NCI-H128 (cell line): ENCODE results near the gene RB1.
"Not testable (repeated sequence)": the region's sequence is repeated elsewhere in the genome, so short reads cannot be mapped to it uniquely, and the experiment has no call there.

Experiments
- DNase-seq: peaks from one replicate; lab custom pipeline; 2025; ENCODE audit not compliant: unreplicated experiment; lab: John Stamatoyannopoulos, UW

Gene RB1

DNA sequence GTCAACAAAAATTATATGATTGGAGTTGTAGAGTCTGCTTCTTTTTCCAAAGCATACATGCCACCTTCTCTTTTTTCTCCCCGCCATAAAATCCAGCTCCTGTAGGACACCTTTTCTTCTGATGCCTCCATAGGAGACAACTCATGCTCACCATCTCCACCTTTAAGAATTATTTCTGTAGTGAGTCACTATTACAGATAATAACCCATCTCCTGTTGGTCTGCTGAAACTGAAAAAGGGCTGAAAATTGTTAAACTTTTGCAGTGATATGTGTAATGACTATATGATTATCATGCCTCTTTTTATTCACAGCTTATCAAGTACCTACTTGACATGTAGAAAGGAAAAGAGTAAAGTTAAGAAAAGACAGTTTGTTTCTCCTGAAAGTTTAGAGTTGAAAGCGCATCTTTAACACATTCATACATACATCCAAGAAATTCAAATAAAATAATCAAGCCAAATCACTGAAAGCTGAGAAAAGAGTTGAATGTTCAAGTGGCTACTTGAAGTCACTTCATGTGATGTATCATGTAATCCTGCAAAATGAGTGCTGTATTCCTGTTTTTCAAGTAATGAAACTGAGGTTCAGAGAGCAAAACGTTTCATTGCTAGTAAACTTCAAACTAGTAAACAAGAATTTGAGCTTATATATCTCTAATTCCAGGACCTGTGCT, 144.9 kb downstream of the RB1 start:
- DNase-seq = no peak

DNA sequence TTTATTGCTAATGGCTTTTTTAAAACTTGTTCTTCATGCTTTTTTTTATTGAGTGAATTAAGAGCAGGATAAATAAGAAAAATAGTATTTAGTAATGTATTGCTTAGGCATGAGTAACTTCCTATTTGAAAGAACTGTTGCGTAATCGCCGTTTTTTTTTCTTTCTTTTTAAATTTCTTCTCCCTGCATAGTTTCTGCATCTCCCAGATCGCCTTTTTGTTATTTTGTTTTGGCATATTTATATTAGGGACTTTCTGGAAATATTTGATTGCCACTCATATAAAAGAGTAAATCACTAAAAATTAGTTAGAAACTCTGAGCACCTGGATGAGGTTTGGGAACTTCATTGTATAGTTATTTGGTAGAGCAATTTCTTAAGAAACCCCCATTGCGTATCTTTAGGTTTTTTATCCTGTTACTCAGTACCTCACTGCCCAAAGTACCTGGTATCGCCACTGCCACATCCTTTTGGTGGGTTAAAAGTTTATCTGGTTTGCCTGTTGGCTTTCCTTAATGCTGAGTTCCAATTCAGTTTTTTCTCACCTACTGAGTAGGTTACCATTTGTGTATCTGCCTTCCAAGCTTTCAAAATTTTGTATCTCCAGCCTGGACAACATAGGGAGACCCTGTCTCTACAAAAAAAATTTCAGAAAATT, 145.5 kb downstream of the RB1 start:
- DNase-seq = no peak

DNA sequence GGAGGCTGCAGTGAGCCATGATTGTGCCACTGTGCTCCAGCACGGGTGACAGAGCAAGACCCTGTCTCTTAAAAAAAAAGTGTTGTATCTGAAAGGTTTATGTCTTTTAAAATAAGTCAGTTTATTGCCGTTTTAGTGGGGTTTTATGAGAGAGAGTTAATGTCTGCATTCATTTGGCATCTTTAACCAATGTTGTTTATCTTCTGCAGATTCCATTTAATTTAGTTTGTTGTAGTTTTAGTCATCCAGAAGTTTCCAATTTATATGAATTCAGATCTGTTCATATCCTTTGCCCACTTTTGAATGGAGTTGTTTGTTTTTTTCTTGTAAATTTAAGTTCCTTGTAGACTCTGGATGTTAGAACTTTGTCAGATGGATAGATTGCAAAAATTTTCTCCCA, 146.1 kb downstream of the RB1 start:
- no peak for DNase-seq

DNA sequence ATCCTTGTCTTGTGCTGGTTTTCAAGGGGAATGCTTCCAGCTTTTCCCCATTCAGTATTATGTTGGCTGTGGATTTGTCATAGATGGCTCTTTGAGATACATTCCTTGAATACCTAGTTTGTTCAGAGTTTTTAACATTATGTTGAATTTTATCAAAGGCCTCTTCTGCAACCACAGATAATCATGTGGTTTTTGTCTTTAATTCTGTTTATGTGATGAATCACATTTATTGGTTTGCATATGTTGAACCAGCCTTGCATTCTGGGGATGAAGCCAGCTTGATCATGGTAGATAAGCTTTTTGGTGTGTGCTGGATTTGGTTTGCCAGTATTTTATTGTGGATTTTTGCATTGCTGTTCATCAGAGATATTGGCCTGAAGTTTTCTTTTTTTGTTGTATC, 147.6 kb downstream of the RB1 start:
- not testable (repeated sequence) for DNase-seq

DNA sequence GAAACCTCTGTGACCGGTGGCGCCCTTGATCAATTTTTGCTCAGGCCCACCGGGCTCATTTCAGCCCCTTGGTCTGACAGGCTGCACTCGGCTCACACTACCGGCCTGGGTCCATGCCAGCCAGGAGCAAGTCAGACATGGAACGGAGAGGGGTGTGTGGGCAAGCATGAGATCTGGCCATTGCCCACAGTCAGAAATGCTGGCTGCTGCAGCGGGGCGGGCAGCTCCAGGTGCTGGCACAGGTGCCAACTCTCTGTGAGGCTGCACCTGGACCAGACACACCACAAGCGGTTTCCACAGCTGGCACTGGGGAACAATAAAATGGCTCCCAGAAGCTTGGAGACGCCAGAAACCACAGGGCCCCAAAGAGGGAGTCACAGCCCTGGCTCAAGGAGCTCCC, 153.0 kb downstream of the RB1 start:
- DNase-seq = no peak

DNA sequence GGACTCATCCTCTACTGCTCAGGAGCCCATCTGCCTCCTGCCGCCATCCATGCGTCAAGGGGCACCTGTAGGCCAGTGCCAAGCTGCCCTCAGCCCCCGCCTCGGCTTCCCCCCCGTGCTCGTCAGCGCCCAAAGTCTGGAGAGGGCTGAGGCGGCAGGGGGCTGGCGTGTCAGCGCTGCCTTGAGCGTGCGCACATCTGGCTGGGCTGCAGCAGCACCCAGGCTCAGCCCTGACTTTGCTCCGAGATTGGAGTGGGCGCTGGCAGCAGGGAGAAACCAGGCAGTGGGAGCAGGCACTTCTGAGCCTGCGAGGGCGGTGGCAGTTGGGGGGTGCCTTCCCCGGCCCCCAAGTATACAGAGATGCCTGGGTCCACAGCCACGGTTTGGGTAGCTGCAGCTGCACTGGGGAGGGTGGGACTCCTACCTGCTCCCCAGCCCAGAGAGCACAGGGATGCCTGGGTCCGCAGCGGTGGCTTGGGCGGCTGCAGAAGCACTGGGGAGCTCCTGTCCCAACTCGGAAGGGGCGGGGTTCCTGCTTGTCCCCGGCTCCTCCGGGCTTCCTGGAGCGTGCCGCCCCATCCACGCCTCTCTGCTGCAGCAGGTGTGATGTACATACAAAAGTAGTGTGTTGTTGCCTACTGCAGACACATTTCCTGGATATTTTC, 154.2 kb downstream of the RB1 start:
- no peak for DNase-seq

DNA sequence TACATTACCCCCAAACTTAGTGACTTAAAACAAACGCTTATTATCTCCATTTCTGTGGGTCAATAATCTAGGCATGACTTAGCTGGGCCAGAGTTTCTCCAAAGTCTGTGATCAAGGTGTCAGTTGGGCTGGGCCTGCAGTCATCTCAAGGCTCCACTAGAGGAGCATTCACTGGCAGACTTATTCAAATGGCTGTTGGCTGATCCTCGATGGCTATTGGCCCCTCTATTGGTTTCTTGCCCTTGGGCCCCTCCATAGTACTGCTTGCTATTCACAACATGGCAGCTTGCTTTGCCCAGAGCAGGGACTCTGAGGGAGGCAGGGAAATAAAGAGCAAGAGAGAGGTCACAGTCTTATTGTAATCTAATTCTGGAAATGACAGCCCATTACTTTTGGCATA, 171.7 kb downstream of the RB1 start:
- no peak for DNase-seq

DNA sequence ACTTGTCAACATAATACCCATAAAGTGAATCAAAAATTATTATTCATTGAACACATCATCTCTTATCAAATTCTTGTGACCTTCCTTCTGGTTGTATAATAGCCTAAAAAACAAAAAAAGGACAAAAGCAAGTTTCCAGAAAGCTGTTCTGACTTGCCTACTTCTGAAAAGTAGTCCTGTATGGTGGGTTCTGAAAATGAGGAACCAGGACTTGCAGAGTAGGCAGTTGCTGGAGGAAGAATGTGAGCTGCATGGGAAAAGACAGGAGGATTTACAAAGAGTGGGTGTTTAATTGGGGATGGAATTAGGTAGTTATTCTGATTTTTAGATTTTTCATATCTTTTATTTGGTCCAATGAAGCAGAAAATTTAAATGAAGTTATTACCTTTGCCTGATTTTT, 172.7 kb downstream of the RB1 start:
- no peak for DNase-seq

DNA sequence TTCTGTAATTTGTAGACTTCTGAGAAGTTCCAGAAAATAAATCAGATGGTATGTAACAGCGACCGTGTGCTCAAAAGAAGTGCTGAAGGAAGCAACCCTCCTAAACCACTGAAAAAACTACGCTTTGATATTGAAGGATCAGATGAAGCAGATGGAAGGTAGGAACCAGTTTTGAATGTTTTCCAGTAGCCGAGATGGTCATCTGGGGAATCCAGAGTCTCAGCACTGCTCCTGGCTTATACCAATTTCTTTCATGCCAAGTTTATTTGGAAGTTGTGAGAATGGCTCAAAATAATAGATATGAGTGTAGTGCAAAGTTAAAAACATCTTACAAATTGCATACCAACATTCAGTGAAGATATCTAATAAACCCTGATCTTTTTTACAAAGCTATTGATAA, 173.1 kb downstream of the RB1 start:
- DNase-seq = no peak

DNA sequence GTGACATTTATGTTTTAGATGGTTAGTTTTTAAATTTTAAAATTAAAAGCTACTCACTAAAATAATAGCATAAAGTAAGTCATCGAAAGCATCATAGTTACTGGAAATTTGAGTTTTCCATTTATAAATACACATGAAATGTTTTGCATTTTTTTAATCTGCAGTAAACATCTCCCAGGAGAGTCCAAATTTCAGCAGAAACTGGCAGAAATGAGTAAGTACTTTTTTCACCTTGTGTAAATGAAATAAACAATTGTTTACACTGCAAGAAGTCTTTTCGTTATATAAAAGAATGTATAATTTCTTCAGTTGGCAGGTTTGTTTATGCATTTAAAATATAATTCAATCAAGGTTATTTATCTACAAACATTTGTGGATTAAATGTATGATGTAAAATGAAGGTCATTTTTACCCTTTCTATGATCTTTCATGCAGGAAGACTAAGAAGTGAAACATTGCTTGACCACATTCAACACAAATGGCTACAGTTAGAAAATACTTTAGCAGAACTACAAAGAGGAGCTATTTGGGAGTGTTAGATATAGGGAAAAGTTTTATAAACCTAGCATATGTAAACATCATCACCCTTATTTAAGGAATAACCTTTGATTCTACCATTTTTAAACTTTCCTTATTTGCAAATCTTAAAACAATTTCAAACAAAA, 173.8 kb downstream of the RB1 start:
- DNase-seq = no peak

DNA sequence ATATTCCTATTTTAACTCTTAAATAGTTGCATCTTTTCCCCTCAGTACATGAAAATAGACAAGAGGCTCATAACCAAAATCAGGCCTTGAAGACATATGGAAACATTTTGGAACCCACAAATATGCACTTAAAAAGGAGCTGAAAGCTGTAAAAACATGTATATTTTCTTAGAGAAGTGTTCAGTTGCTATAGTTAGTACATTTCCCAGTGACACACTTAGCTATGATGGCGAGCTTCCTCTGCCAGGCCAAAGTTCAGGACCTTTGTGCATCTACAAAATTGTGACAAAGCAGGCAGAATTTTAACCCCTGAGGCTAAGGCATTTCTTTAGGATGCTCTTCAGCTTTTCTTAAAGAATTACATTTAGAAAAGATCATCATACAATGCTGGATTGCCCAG, 174.8 kb downstream of the RB1 start:
- no peak for DNase-seq

DNA sequence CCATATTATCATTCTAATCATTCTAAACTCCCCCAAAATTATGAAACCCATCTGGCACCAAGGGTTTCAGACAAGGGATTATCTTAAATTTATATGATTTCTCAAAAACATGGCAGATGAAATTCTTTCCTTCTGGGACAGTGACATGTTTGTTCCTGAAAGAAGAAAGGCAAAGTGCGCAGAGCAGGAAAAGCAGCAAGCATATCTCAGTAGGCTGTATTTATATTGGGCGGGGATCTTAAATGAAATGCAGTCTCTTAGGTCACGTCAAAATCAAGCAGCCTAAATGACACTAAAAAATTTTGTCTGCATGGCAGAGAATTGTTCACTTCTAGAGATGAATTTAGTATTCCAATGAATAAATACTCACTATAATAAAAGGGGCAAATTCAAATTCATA, 180.0 kb downstream of the RB1 start:
- no peak for DNase-seq

DNA sequence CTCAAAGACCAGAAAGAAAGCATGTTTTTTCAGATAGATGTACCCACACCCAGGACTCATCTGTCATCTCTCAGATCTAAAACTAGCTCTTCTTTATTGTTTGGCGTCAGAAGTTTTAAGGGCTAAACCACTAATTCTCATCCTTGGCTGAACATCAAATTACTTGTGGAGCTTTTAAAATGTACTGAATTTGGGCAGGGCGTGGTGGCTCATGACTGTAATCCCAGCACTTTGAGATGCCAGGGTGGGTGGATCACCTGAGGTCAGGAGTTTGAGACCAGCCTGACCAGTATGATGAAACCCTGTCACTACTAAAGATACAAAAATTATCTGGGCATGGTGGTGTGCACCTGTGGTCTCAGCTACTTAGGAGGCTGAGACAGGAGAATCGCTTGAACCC, 181.9 kb downstream of the RB1 start:
- no peak for DNase-seq

DNA sequence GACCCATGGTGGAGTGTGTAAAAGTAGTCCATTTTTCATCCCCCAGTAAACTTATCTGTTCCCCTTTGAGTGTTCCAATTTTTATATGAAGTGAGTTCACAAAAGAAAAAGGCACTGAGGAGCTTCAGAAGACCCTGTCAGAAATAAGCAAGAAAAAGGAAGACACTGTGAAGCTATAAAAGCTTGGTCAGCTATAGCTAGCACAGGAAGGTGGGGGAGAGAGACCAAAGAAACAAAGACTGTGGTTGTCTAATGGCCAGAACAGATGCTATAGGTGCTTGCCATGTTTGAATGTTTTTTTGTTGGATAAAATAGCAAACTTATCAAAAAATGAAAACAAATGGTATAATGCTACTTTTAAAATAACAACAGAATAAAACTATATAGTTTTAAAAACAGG, 182.8 kb downstream of the RB1 start:
- no peak for DNase-seq

DNA sequence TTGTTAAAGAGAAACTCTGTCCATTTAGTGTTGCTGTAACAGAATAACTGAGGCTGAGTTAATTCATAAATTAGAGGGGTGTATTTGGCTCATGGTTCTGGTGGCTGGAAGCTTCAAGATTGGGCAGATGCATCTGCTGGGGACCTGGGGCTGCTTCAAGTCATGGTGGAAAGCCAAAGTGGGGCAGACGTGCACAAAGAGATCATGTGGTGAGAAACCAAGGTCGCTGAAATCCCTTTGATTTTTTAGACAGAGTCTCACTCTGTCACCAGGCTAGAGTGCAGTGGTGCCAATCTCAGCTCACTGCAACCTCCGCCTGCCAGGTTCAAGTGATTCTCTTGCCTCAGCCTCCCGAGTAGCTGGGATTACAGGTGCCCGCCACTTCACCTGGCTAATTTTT, 183.3 kb downstream of the RB1 start:
- DNase-seq = no peak

DNA sequence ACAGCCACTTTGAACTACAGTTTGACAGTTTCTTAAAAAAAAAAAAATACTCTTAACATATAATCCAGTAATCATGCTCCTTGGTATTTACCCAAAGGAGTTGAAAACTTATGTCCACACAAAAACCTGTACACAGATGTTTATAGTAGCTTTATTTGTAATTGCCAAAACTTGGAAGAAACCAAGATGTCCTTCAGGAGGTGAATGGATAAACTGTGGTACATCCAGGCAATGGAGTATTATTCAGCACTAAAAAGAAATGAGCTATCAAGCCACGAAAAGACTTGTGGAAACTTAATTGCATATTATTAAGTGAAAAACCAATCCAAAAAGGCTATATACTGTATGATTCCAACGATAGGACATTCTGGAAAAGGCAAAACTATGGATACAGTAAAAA, 184.4 kb downstream of the RB1 start:
- DNase-seq = no peak

DNA sequence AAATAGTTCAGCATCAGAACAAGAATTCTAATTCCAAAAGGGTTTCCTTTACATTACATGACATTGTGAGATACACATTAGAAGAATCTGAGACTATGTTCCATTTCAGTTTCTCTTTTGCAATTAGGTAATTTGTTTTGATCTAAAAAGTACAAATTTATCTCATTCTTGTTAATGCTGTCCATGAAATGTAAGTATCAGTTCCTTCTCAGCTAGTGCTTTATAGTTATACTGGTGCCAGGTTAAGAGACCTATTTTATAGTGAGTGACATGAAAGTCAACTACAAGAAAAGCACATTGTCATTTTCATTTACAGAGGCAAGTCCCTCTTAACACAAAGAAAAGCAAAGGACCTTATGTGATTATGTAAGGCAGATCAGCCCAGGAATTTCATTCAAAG, 185.4 kb downstream of the RB1 start:
- no peak for DNase-seq

DNA sequence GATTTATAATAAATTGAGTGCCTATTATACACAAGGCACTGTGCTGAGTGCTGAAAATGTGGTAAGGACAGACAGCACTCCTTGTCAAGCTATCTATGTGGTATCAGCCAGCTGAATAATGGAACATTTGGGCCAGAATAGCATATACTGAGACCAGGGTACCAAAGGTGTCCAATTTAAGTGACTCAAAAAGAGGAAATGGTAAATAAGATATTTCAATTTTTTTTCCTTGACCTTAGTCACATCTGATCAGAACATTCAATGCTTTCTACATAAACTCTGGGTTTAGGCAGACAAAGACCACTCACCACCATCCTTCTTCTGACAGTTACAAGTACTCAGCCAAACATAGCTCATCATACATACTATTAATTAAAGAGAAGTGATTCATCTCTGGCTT, 186.1 kb downstream of the RB1 start:
- DNase-seq = no peak

DNA sequence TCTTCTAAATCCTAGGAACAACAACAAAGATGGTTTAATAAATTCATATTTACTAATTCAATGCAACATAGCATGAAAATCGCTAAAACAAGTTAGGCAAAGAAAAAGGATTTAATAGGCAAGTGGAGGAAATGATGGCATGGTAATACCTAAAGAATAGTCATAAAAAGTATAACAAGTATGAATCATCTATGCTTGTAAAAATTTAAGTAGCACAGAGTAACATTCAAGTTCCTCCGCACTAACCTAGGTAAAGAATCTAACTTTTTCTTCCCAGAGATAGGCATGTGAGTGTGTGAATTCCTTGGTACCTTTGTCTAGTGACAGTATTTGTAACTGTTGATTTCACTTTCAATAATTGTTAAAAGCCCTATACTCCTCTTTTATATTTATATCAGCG, 186.7 kb downstream of the RB1 start:
- no peak for DNase-seq

DNA sequence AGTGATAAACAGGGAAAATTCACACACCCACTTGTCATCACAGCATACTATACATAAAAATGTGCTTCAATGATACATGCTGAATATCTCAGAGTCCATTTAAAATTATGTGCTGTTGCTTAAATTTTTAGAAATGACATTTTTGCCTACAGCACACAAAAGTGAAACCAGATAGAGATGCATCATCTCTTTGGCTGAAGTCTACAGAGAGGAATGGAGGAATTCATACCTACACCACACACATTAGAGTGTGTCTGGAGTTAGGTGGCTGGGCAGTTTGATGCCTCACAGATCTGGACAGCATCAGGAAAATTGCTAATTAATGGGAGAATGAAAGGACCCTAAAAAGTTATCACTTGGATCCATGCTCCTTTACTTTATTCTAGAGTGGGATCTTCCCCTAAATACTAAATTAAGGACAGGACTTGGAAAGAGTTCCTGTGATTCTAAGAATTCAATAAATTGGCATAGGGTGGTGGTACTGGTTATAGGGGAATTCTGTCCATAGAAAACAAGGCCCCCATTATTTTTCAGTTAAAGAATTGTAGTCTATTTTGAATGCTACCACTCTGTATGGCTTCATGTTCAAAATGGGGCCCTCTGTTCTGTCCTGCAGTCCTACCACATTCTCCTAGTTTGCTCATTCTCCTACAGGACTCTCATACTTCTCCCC, 188.0 kb downstream of the RB1 start:
- DNase-seq = no peak

DNA sequence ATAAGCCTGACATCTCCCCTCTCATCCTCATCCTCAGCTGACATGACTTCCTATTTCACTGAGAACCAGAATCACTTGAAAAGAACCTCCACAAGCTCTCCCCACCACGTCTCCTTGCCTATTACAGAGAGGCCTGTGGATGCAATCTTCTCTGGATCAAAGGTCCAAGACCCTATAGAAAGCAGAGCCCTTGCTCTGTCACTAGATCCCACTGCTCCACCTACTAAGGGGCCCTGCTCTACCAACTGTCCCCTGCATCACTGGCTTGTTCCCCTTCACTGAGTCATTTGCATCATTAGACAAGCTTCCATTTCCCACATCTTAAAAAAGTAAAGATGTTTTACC, 188.5 kb downstream of the RB1 start:
- no peak for DNase-seq
